Kasumi-1 (cell line): ENCODE measurements around the gene MYOD1.

Experiments
- DNase-seq, 2 experiments: peaks; one replicate each; lab custom pipeline; 2025; lab: John Stamatoyannopoulos, UW

MYOD1 gene

GRCh38 chr11:17750013-17750800 is 30.8 kb downstream of the MYOD1 start:
- DNase-seq, result no peak

GRCh38 chr11:17750801-17751165 is 31.4 kb downstream of the MYOD1 start:
- DNase-seq, result no peak

GRCh38 chr11:17751558-17751957 is 32.2 kb downstream of the MYOD1 start:
- DNase-seq, result no peak

GRCh38 chr11:17752144-17752543 is 32.8 kb downstream of the MYOD1 start:
- DNase-seq, result no peak

- DNase-seq, result no peak
These were observed 33.8 kb downstream of the MYOD1 start for GRCh38 chr11:17753153-17753552.

GRCh38 chr11:17753641-17754040 is 34.3 kb downstream of the MYOD1 start:
- no peak for DNase-seq

- DNase-seq, result no peak
These were observed 36.5 kb downstream of the MYOD1 start for GRCh38 chr11:17755891-17756290.

- no peak for DNase-seq
These were observed 41.0 kb downstream of the MYOD1 start for GRCh38 chr11:17760102-17761029.

GRCh38 chr11:17762309-17762974 is 43.1 kb downstream of the MYOD1 start:
- DNase-seq, result no peak

- no peak for DNase-seq
These were observed 43.9 kb downstream of the MYOD1 start for GRCh38 chr11:17763244-17763643.

- no peak for DNase-seq
These were observed 44.3 kb downstream of the MYOD1 start for GRCh38 chr11:17763703-17764102.

- DNase-seq, result no peak
These were observed 45.3 kb downstream of the MYOD1 start for GRCh38 chr11:17764446-17765218.

- no peak for DNase-seq
These were observed 46.1 kb downstream of the MYOD1 start for GRCh38 chr11:17765356-17766072.

- DNase-seq, result no peak
These were observed 46.6 kb downstream of the MYOD1 start for GRCh38 chr11:17766073-17766359.

GRCh38 chr11:17766590-17766989 is 47.2 kb downstream of the MYOD1 start:
- no peak for DNase-seq

- DNase-seq, result no peak
These were observed 48.0 kb downstream of the MYOD1 start for GRCh38 chr11:17767301-17767885.

GRCh38 chr11:17767914-17768313 is 48.5 kb downstream of the MYOD1 start:
- DNase-seq, result no peak

- DNase-seq, result no peak
These were observed 49.2 kb downstream of the MYOD1 start for GRCh38 chr11:17768547-17768946.

GRCh38 chr11:17769218-17769617 is 49.8 kb downstream of the MYOD1 start:
- DNase-seq, result no peak

- DNase-seq, result no peak
These were observed 50.8 kb downstream of the MYOD1 start for GRCh38 chr11:17770048-17770652.

GRCh38 chr11:17770917-17771316 is 51.5 kb downstream of the MYOD1 start:
- DNase-seq, result no peak
